ENCODE data around the gene JMJD1C. TPM values are rescaled to one million over a fixed set of nuclear protein-coding genes. Genes with fewer than 3 reads are reported as not detected.

JMJD1C gene
- total RNA-seq, 2 experiments from 2014 or later = 99.2 to 118 TPM

- Histone ChIP-seq H3K27ac (ENCODE audit: low read depth, low read length, poor library complexity, severe bottlenecking) (no peak overlapping the region), H3K9me3 (ENCODE audit: low read length) (no peaks in the 10 kb centered on the region), H3K4me1 (ENCODE audit: insufficient read depth, low read length, poor library complexity, severe bottlenecking) (no peaks in the 10 kb centered on the region), H3K4me2 (ENCODE audit: low read length) (no peak overlapping the region), H3K79me2 (ENCODE audit: insufficient read depth, low read depth, low read length) (peaks cover 91% of the 10 kb centered on the region), H3K4me3 (ENCODE audit: low read depth, low read length, poor library complexity, severe bottlenecking) (no peak overlapping the region), H2AFZ (ENCODE audit: low read length) (no peak overlapping the region), H3K36me3 (ENCODE audit: insufficient read depth, low read length) (peaks cover 52% of the 10 kb centered on the region), H3K9me2 (ENCODE audit: insufficient read depth, low read length) (no peaks in the 10 kb centered on the region), H4K20me1 (ENCODE audit: insufficient read depth, low read length) (peaks cover 14% of the 10 kb centered on the region)
- DNase-seq (ENCODE audit: low spot score) = no peak
- CTCF ChIA-PET (ENCODE audit: unreplicated experiment) = no interaction called here
- BruUV-seq (replicated peaks) = no TSS peak
- TF ChIP-seq EZH2phosphoT487 (IDR thresholded peaks at IDR 0.05; ENCODE audit: borderline replicate concordance, low read depth, low read length) = no peak
- TF ChIP-seq CTCF (conservative IDR thresholded peaks at IDR 0.05; ENCODE audit: low read length) = no peak
- POLR2A ChIA-PET = interaction anchor here (0.5 to 1.4 kb wide), 6 partner anchors 9 to 1771 kb away, joined by 3 to 8 read pairs (median 5); partner anchors contain the start of gene NRBF2
- intact Hi-C loops (cut with micrococcal nuclease; ENCODE audit: unreplicated experiment) = no loop called here
Observed at GRCh38 chr10:63142136-63142535, 323.6 kb downstream of the JMJD1C start.

GRCh38 chr10:63140077-63140476, 325.7 kb downstream of the JMJD1C start:
- BruUV-seq (replicated peaks) = no TSS peak
- H3K27ac ChIP-seq (ENCODE audit: low read depth, low read length, poor library complexity, severe bottlenecking) = no peak overlapping the region
- H3K79me2 ChIP-seq (ENCODE audit: insufficient read depth, low read depth, low read length) = peaks cover 92% of the 10 kb centered on the region
- H3K4me2 ChIP-seq (ENCODE audit: low read length) = no peak overlapping the region
- no peak overlapping the region for H3K4me3 ChIP-seq (ENCODE audit: low read depth, low read length, poor library complexity, severe bottlenecking)
- H4K20me1 ChIP-seq (ENCODE audit: insufficient read depth, low read length) = peaks cover 8% of the 10 kb centered on the region
- H3K9me2 ChIP-seq (ENCODE audit: insufficient read depth, low read length) = no peaks in the 10 kb centered on the region
- POLR2A ChIA-PET = no interaction called here
- H2AFZ ChIP-seq (ENCODE audit: low read length) = no peak overlapping the region
- TF ChIP-seq EZH2phosphoT487 (IDR thresholded peaks at IDR 0.05; ENCODE audit: borderline replicate concordance, low read depth, low read length) (no peak), CTCF (conservative IDR thresholded peaks at IDR 0.05; ENCODE audit: low read length) (no peak)
- peaks cover 49% of the 10 kb centered on the region for H3K36me3 ChIP-seq (ENCODE audit: insufficient read depth, low read length)
- peaks cover 8% of the 10 kb centered on the region for H3K4me1 ChIP-seq (ENCODE audit: insufficient read depth, low read length, poor library complexity, severe bottlenecking)
- no peak for DNase-seq (ENCODE audit: low spot score)
- CTCF ChIA-PET (ENCODE audit: unreplicated experiment) = no interaction called here
- no peaks in the 10 kb centered on the region for H3K9me3 ChIP-seq (ENCODE audit: low read length)
- intact Hi-C loops (cut with micrococcal nuclease; ENCODE audit: unreplicated experiment) = no loop called here

- no peaks in the 10 kb centered on the region for H3K9me2 ChIP-seq (ENCODE audit: insufficient read depth, low read length)
- peaks cover 44% of the 10 kb centered on the region for H3K36me3 ChIP-seq (ENCODE audit: insufficient read depth, low read length)
- no peak for DNase-seq (ENCODE audit: low spot score)
- H2AFZ ChIP-seq (ENCODE audit: low read length) = no peak overlapping the region
- H3K9me3 ChIP-seq (ENCODE audit: low read length) = peaks cover 5% of the 10 kb centered on the region; the same call in 1 of the 2 replicates
- ChIA-PET POLR2A (interaction anchor here (0.5 to 6.5 kb wide), 3 partner anchors 8 to 635 kb away, joined by 5 to 33 read pairs (median 6); no protein-coding TSS in a partner anchor), CTCF (ENCODE audit: unreplicated experiment) (no interaction called here)
- H3K4me1 ChIP-seq (ENCODE audit: insufficient read depth, low read length, poor library complexity, severe bottlenecking) = peaks cover 22% of the 10 kb centered on the region
- no peak overlapping the region for H3K4me2 ChIP-seq (ENCODE audit: low read length)
- intact Hi-C loops (cut with micrococcal nuclease; ENCODE audit: unreplicated experiment) = no loop called here
- no peak overlapping the region for H3K27ac ChIP-seq (ENCODE audit: low read depth, low read length, poor library complexity, severe bottlenecking)
- BruUV-seq (replicated peaks) = no TSS peak
- TF ChIP-seq EZH2phosphoT487 (IDR thresholded peaks at IDR 0.05; ENCODE audit: borderline replicate concordance, low read depth, low read length) (no peak), CTCF (conservative IDR thresholded peaks at IDR 0.05; ENCODE audit: low read length) (no peak)
- peaks cover 16% of the 10 kb centered on the region for H4K20me1 ChIP-seq (ENCODE audit: insufficient read depth, low read length)
- H3K79me2 ChIP-seq (ENCODE audit: insufficient read depth, low read depth, low read length) = peaks cover 82% of the 10 kb centered on the region
- H3K4me3 ChIP-seq (ENCODE audit: low read depth, low read length, poor library complexity, severe bottlenecking) = no peak overlapping the region
Observed at GRCh38 chr10:63137306-63137705, 328.5 kb downstream of the JMJD1C start.
